HK-2 (cell line): ENCODE results near the gene TMEM263.
"Not testable (repeated sequence)": the region's sequence is repeated elsewhere in the genome, so short reads cannot be mapped to it uniquely, and the experiment has no call there.

Experiments used
- DNase-seq: peaks from one replicate; pipeline ENCODE4 v3.0.0-alpha.2; 2018; ENCODE audit not compliant: unreplicated experiment

Gene TMEM263

GRCh38 chr12:106955377-106956047, at the start of gene TMEM263:
Gene TMEM263, plus strand, starts transcription at chr12:106955907. Its CDS starts 11,210 bp downstream, at chr12:106967117.
- DNase-seq: peak; percentile 97

- DNase-seq: no peak
Observed at GRCh38 chr12:106906715-106907114, 49.0 kb upstream of the TMEM263 start.

GRCh38 chr12:106907411-106907810, 48.3 kb upstream of the TMEM263 start:
- no peak for DNase-seq

- no peak for DNase-seq
Observed at GRCh38 chr12:106907846-106908245, 47.9 kb upstream of the TMEM263 start.

- DNase-seq: no peak
Observed at GRCh38 chr12:106908561-106908960, 47.1 kb upstream of the TMEM263 start.

GRCh38 chr12:106910202-106910601, 45.5 kb upstream of the TMEM263 start:
- no peak for DNase-seq

- DNase-seq: no peak
Observed at GRCh38 chr12:106911581-106911980, 44.1 kb upstream of the TMEM263 start.

- no peak for DNase-seq
Observed at GRCh38 chr12:106913456-106913855, 42.3 kb upstream of the TMEM263 start.

GRCh38 chr12:106914796-106915634, 40.7 kb upstream of the TMEM263 start:
- no peak for DNase-seq

GRCh38 chr12:106915635-106916026, 40.1 kb upstream of the TMEM263 start:
- no peak for DNase-seq

GRCh38 chr12:106917503-106917902, 38.2 kb upstream of the TMEM263 start:
- DNase-seq: no peak

GRCh38 chr12:106918746-106919145, 37.0 kb upstream of the TMEM263 start:
- DNase-seq: no peak

GRCh38 chr12:106919910-106920544, 35.7 kb upstream of the TMEM263 start:
- DNase-seq: no peak

- DNase-seq: not testable (repeated sequence)
Observed at GRCh38 chr12:106921976-106922375, 33.7 kb upstream of the TMEM263 start.

GRCh38 chr12:106923594-106923993, 32.1 kb upstream of the TMEM263 start:
- not testable (repeated sequence) for DNase-seq

- no peak for DNase-seq
Observed at GRCh38 chr12:106924268-106924861, 31.3 kb upstream of the TMEM263 start.

GRCh38 chr12:106926657-106927056, 29.1 kb upstream of the TMEM263 start:
- no peak for DNase-seq

GRCh38 chr12:106934277-106934676, 21.4 kb upstream of the TMEM263 start:
- DNase-seq: no peak

- DNase-seq: no peak
Observed at GRCh38 chr12:106941481-106942156, 14.1 kb upstream of the TMEM263 start.

GRCh38 chr12:106942775-106943174, 12.9 kb upstream of the TMEM263 start:
- no peak for DNase-seq

- DNase-seq: no peak
Observed at GRCh38 chr12:106945261-106945851, 10.4 kb upstream of the TMEM263 start.
